Dedifferentiated amniotic fluid mesenchymal stem cell (primary cell): ENCODE measurements around the gene CDH26.
A peak's percentile ranks its signal among the peaks of the same experiment; 100 is the strongest.

ENCODE experiments used
- DNase-seq: peaks from one replicate; pipeline ENCODE4 v3.0.0-alpha.2; 2016; ENCODE audit errors: extremely low spot score

The CDH26 gene

DNA sequence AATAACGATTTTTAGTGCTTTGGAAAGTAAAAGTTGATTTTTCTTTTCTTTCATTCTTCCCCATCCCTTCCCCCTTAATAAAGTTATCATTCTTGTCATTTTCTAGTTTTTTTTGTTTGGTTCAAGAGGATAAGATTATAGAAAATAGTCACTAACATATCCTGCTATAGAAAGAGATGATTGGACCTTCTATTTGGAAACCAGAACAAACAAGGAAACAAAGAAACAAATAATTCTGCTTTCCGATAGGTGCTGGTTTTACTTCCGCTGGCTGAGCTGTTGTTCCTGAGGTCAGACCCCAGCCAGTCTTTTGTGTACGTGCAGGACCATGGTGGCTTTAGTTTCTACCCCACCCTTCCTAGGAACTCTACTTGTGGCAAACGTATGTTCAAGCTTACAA, at the start of gene CDH26:
TSS of gene CDH26 (plus strand) at position 301 of the 400 bp plus-strand sequence. CDS start 304 bp downstream, outside the sequence.
- DNase-seq, result no peak

DNA sequence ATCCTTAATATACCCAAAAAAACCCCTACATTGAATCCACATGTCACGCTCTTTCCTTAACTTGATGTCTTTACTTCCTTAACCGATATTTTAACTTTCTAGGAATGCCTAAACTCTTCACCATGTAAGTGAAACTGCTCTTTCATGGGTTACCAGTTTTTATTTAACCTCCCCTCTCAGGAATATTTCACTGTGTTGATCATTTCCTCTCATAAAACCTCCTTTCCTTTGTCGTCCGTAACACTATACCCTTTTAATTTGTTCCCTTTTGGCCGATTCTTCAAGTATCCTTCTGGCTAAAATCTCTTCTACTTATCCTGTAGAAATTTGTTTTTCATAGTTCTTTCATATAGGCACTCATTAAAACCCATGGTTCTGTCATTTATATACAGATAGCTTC, 49.4 kb upstream of the CDH26 start:
- DNase-seq, result no peak

DNA sequence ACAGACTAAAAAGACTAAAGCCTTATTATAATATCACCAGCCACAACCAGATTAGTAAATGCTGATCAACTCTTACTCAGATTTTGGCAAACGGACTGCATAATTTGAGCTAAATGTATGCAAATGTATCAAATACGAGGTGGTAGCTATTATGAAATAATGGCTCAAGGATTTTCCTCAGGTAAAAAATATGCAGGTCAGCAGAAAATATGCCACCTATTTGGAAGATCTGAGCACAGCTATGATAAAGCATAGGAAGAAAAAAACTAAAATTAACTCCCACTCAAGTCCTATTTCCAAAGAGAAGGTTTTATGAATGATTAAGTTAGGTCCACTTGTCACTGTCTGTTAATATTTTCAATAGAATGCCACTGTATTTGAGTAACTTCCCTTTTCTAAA, 47.2 kb upstream of the CDH26 start:
- DNase-seq, result no peak

DNA sequence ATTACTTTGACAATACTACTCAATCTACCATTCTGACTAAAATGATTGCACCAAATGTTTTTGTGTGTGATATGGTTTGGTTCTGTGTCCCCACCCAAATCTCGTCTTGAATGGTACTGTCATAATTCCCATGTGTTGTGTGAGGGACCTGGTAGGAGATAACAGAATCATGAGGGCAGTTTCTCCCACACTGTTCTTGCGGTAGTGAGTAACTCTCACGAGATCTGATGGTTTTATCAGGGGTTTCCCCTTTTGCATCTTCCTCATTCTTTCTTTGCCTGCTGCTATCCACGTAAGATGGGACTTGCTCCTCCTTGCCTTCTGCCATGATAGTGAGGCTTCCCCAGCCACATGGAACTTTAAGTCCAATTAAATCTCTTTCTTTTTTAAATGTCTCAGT, 45.6 kb upstream of the CDH26 start:
- no peak for DNase-seq

DNA sequence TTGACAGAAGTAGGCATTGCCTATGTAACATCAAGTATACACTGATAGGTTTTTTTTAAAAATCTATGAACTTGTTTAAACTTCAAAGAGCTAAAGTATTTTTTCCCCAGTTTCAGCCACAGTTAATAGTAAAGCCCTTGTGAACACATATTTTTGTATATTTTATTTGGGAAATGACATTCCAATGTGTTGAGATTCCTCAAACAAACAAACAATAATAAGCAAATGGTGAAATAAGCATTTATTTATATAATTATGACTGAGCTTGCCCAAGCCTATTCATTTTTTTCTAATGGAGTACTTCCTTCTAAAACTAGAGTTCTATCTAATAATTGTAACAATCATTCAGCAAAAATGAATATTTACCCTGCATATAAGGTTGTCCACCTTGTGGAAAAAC, 37.3 kb upstream of the CDH26 start:
- peak; percentile 59 for DNase-seq

DNA sequence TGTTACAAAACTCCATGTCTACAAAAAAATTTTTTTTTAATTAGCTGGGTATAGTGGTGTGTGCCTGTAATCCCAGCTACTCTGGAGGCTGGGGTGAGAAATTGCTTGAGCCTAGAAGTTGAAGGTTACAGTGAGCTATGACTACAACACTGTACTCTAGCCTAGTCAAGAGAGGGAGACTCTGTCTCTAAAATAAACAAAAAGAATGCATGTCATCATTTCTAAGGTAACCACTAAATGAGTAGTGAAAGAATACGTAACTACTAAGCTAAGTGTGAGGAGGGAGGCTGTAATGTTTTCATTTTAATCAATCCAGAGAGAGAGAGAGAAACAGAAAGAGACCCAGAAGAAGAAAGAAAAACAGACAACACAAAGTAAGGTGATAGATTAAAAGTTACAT, 34.7 kb upstream of the CDH26 start:
- no peak for DNase-seq

DNA sequence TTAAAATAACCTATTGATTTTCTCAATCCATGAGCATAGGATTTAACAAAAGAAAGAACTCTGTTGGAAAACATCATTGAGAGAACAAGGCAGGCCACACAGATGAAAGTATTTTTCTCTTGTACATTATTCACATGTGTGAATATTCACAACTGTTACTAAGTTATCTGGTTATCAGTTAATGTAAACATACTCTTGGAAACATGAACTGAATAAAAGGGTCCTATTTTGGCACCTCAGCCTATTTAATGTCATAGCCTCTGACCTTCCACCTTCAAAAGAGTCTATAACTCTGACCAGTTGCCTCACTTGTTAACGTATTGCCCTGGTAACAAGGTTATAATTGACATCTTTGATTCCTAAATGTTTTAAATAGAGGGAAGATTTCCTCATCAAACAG, 32.9 kb upstream of the CDH26 start:
- DNase-seq, result no peak

DNA sequence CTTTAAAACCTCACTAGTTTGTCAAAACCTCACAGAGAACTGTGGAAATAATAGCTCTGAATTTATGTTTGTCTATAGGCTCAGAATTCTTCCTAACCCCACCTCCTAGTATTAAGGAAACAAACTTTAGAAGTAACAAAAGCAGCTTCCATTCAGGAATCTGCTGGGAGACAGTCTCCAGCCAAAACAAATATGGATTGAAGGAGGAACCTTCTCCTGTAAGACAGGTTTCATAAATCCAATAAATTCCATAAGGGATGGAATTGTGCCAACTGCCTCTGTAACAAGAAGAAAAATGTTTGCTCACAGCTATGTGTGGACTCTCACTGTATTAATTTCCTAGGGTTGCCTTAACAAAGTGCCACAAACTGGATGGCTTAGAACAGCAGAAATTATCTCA, 32.3 kb upstream of the CDH26 start:
- no peak for DNase-seq

DNA sequence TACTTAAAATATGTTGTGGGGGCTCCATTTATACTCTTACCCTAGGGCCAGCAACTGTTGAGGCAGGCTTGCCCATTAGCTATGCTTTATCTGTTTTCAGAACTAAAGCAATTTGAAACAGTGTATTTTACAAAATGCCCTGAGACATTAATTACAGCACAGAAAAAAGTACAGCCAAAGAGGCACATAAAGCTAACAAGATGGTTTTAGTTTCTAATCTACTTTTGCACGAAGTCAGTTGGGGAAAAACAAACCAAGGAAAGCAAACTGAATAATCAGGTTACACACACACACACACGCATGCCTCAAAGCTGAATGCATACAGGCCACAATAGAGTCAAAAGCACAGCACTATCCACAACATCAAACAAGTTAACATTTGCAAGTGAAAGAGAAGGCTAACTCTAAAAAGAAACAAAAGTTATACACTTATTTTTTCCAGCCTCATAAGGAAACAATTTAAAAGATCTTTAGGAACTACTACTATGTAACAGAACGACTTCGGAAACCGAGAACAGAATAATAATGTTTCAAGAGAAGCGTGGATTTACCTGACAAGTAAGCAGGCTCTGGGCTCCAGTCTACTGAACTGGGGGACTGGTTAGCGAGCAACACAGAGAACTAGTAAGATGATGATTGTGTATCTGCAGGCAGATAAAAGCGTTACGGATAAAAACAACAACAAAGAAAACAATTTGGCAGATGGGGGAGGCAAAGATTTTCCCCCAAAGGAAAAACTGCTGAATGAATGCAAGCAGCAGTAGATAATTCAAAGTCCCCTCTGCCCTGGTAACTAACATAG, 26.5 kb upstream of the CDH26 start:
- no peak for DNase-seq

DNA sequence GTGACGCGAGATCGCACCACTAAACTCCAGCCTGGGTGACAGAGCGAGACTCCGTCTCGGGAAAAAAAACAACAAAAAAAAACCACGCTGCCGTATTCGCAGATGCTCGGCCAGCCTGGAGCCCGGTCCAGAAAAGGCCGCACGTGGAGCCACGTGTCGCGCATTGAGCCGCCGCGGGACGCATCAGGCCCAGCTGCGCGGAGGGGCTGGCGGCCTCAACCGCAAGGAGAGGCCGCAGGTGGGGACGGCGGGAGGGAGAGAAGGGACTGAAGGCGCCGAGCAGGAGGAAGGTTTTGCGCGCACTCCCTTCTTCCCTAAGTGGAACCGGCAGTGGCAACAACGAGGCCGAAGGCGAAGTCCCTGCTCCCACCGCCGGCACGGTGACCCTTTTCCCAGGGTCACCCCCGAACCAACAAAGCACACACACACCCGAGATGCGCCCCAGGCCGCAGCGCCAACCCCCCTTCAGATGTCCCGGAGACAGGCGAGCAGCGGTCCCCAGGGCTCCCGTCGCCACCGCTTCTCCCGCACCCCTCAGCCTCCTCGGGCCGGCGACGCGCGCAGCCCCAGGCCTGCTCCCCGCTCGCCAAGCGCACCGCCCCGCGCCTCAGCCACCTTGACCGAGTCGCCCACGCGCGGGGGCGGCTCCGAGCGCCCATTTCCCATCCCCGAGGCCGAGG, 25.5 kb upstream of the CDH26 start:
- no peak for DNase-seq

DNA sequence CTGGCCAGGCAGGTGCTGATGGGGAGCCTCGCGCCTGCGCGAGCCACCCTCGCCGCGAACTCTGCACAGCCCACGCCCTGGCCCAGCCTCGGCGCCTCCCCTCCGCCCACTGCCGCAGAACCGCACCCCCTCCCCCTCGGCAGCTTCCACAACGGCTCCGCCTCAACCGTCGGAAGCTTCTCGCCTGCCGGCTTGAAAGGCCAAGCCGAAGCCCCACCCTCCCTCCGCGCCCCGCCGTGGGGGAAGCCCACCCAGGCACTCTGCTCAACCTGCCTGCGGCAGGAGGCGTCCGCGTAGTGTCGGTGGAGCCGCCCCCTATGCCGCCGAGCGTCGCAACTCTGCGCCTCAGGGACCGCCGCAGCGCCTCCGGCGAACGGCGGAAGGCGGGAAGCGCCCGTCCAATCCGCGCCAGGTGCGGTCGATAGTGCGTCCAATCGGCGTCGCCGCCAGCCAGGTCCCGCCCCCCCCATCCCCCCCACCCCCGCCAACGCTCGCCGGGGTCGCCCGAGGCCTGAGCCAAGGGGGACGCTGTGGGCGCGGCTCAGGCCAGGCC, 24.9 kb upstream of the CDH26 start, which contains the start of gene SYCP2:
TSS of gene SYCP2 (minus strand) at position 342 of the 553 bp plus-strand sequence. CDS start 11,224 bp downstream, outside the sequence.
- DNase-seq, result no peak

DNA sequence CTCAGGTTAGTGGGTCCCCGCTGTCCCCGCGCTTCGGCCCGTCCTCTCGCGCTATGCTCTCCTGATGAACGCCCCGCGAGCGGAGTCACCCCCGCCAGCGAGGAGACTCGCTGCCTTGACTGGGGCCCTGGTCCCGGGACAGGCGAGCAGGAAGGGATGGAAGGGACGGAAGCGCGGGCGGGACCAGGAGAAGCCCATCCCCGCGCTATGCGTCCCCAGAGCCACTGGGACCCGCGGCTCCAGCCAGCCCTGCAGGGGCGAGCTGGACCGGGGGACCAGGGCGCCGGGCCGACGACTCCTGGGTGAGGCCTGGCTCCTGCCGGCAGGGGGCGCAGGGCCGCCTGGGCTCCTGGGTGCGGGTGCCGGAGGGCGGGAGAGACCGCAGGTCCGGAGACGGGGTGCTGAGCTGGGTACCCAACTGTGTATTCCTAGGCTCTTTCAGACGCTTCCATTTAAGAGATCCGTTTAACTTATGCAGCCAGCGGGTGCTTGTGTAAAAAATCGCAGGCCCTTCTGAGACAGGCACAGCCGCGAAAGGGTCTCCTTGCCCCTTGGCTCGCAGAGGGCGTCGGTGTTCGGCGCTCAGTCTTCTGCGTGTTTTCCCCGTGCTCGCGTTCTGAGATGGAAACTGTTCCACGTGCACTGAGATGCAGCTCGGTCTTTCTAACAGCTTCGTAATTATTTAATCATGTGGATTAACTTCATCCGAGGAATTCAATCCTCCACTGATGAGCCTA, 24.2 kb upstream of the CDH26 start:
- peak; percentile 73 for DNase-seq

DNA sequence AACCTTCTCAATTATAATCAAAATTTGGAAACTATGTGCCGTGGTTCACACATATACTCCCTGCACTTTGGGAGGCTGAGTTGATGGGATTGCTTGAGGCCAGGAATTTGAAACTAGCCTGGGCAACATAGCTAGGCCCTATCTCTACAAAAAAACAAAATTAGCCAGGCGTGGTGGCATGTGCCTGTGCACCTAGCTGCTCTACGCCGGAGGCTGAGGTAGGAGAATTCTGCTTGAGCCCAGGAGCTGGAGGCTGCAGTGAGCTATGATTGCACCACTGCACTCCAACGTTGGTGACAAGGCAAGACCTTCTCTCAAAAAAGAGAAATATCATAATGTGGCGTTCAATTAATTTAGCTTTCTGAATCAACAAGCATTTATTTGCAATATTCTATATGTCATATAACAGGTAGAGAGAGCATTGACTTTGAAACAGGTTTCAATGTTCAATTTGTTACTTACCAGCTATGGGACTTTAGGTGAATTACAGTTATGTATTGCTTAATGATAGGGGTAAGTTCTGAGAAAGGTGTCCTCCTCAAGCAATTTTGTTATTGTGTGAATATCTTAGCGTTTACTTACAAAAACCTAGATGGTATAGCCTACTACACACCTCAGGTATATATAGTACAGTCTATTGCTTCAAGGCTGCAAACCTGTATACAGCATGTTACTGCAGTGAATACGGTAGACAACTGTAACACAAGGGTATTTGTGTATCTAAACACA, 22.6 kb upstream of the CDH26 start:
- DNase-seq, result no peak

DNA sequence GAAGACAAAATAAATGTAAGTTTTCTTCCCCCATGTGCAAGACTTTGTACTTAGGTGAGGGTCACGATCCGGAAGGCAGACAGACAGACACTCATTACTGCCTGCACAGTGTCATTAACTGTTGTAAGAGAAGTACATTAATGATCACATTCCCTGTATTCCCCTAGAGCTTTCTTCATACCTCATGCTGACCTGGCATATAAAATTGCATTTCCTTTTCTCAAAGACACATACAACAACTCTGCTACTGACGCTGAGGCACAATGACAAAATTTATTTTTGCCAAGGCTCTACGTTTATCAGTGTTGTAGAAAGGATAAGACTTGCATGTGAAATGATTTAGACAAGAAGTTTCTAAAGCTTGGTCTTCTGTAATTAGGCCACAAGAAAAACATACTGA, 21.8 kb upstream of the CDH26 start:
- DNase-seq, result no peak

DNA sequence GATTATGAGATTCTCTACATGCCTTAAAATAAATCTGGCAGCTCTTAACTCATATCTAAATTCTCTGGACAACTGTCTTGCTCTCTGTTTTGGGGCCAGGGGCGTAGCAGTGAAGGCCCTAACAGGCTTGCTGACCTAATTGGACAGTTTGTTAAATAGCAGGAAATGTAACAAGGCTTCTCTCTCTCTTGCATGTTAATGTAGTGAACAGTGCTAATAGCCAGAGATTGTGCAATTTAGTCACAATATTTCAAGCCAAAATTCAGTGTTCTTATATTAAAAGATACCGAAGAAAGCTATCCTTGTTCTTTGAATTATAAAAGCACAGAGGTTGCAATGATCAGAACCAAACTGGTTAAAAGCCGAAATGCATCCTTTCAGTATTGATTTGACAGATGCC, 21.1 kb upstream of the CDH26 start:
- DNase-seq, result no peak

DNA sequence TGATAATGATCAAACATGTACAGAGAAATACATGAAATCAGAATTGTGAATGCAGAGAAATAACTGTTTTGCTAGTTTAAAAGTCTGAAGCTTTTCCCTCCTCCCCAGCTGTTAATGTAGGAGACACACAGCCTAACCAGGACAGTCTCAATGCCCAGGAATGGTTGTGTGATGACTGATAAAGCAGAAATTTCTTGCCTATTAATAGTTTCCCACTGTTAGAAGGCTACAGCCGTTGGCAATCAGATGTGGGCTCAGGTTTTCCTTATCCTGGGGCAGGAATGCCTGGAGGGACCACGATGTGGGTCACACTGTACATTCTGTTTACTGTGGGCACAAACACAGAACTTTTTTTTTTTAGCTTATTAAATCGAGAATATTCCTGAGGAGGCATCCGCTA, 20.0 kb upstream of the CDH26 start:
- DNase-seq, result peak; percentile 37

DNA sequence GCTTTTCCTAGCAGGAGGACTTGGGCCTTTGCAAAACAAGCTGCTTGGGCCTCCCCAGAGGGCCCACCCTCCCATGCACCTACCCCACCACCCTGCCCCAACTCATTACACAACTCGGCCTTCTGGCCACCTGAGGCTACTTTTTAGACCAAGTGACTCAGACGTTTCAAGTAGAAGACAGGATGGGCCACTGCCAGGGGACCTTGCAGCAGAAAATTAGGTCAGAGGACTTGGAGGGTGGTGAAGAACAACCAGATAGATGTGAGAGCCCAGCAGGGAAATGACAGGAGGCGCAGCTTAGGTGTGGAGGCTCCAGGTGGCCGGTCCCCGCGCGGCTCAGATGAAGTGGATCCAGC, 19.5 kb upstream of the CDH26 start:
- DNase-seq, result no peak

DNA sequence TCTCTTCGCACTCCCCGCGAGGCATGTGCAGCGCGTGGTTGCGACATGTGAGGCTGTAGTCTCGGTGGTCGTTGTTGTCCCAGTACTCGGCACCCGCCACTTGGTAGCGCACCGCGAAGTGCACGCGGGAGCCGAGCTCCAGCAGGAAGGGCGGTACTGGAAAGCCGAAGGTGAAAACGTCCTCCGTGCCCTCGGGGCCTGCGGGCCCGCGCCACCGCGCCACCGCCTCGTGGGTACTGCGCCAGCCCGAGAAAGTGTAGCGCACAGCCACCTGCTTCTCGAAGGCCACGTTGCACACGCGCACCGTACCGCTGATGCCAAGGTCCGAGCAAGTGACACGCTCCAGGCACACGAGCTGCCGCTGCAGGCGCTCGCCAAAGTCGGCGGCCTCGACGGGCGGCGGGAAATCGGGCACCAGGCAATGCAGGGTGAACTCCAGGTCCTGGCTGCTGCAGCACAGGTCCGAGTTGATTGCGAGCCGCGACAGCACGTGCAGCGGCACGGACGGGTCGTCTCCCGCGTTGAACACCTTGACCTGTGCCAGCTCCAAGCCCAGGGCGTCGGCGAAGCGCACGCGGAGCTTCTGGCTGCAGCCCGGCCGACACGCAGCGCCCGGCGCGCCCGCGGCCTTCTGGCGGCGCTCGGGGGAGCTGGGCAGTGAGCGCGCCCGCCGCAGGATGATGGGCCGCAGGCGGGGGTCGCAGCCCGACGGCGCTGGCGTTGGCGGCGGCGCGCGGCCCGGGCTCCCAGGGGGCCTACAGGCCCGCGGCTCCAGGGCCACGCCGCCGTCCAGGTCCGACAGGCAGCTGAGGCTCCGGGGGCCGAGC, 19.0 kb upstream of the CDH26 start:
- DNase-seq, result no peak

DNA sequence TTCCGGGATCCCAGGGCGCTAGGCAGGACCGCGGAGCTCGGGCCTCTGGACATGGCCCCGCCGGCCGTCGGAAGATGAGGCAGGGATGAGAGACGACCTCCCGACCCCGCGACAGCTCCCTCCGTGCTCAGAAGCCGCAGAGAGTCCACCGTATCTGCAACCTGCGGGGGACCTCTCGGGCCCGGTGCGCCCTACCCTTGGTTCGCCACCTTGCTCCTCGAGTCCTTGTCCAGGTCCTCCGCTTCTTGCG, 18.4 kb upstream of the CDH26 start:
- no peak for DNase-seq

DNA sequence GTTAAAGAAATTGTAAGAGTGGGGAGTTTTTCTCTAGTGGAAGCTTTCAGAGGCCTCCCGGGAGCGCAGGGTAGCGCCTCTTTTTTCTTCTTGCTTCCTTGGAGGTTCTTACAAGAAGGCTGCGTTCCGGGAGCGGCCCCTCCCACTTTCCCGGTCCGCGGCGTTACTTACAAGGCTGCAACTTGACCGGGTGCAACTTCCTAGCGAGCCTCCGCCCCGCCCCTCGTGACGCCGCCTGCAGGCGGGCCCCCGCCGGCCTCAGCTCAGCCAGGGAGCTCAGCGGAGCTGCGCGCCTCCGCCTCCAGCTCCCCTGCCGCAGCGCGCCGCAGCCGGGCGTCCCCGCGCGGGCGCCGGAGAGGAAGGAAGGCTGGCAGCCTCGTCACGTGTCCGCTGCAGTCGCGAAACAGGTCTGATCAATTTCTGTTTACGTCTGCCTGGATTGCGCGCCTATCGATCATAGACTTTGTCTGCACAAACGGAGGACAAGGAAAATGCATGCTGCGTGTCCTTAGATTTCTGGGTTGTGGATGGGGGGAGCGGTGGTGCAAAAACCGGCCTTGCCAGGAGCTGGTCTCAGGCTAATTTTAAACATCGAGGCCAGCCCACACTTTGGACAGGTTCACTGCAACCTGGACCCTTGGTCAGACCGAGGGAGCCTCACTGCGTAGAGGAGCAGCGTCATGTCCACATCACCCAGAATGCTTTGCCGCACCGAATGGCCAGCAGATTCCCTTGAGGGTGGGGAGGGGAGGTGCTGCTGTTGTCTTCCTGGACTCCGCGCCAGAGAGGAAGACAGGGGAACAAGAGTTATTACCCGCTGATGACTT, 17.9 kb upstream of the CDH26 start, which contains the start of the genes FAM217B and PPP1R3D:
TSS of gene FAM217B (plus strand) at position 261 of the 827 bp plus-strand sequence. CDS start 3,555 bp downstream, outside the sequence.
TSS of gene PPP1R3D (minus strand) at position 177 of the 827 bp plus-strand sequence. CDS start 374 bp downstream, outside the sequence.
- peak; percentile 96 for DNase-seq
